ENCODE data around the gene NQO2.

NQO2 gene

GRCh38 chr6:3068329-3069214, 68.9 kb downstream of the NQO2 start, which contains the start of gene RIPK1:
Gene RIPK1 (plus strand): TSS chr6:3068494. CDS start chr6:3076824, 8,330 bp downstream.
- in situ Hi-C loops (cut with HindIII; ENCODE audit: low sequenced_read_pairs): no loop called here
